HG03460 (cell line): Measurements from ENCODE around the gene RNASE2.
"Not testable (repeated sequence)": the region's sequence is repeated elsewhere in the genome, so short reads cannot be mapped to it uniquely, and the experiment has no call there.

ENCODE experiments used
- ATAC-seq: cut with Tn5 transposase; IDR thresholded peaks from one replicate; pipeline ENCODE4 v1.9.1; 2021; ENCODE audit not compliant: unreplicated experiment

Gene RNASE2

DNA sequence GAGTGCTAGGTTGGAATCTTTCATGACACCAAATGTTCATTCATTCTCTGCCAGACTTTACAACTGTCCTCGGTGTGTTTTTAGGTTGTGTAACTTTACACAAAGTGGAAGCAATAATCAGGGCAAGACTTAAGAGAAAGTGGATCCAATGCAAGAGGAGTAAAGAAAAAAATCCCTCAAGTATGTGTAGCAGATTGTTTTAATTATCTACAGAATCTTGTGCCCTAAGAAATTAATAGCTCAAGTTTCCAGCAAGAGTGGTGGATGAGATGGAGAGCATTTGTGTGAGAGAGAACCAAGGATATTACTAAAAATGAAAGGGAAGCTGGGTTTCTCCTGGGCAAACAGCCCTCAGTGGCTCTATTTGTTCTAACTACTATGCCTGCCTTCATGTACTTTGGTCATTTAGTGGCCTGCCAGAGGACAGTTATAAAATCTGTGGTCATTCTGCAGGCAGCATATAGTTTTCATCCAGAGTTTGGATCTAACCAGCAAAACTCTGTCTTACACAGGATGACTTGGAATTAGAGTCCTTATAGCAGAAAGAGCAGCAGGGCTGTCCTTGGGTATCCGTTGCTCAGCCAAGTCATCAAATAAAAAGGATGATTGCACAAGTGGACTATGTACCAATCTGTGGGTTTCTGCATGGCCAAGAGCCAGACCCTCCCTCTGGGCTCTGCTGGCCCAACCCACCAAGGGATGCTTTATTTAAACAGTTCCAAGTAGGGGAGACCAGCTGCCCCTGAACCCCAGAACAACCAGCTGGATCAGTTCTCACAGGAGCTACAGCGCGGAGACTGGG lies at the start of gene RNASE2:
Gene RNASE2 (plus strand): TSS at position 752 of the 802 bp plus-strand sequence. CDS start 285 bp downstream, outside the sequence.
- ATAC-seq, result not testable (repeated sequence)

DNA sequence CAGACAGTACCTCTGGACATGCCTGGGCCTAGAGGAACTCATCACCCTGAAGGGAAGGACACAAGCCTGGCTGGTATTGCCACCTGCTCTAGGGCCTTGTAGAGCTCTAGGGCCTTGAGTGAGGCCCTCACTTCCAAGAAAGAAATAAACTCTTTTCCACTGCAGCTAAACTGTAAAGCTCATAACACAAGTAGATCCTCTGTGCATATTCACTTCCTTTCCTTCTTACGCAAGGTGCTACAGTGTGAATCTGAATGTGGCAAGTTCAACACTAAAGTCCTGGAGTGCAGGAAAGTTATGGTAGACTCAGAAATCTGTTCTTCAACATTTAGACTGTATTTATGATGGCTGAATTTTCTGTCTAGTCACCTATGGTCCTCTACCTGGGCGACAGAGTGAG lies 49.6 kb upstream of the RNASE2 start:
- no peak for ATAC-seq

DNA sequence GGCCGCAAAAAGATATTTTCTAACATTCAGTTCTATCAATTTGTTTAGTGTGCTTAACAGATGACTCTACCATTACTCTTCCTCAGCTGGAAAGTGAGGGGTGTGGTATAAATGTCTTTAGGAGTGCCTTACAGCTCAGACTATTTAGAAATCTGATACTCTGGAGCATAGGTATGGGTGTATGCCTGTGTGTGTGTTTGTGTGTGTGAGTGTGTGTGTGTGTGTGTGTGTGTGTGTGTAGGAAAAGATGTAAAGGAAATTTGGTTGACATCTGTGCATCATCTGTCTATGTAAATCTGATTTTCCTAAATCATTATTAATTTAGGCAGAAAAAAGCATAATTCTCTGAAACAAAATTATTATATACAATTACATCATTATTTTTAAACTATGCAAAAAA lies 48.1 kb upstream of the RNASE2 start:
- ATAC-seq, result no peak

DNA sequence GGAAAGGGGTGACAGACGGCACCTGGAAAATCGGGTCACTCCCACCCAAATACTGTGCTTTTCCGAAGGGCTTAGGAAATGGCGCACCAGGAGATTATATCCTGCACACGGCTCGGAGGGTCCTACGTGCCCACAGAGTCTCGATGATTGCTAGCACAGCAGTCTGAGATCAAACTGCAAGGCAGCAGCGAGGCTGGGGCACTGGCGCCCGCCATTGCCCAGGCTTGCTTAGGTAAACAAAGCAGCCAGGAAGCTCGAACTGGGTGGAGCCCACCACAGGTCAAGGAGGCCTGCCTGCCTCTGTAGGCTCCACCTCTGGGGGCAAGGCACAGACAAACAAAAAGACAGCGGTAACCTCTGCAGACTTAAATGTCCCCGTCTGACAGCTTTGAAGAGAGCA lies 44.5 kb upstream of the RNASE2 start:
- ATAC-seq, result not testable (repeated sequence)

DNA sequence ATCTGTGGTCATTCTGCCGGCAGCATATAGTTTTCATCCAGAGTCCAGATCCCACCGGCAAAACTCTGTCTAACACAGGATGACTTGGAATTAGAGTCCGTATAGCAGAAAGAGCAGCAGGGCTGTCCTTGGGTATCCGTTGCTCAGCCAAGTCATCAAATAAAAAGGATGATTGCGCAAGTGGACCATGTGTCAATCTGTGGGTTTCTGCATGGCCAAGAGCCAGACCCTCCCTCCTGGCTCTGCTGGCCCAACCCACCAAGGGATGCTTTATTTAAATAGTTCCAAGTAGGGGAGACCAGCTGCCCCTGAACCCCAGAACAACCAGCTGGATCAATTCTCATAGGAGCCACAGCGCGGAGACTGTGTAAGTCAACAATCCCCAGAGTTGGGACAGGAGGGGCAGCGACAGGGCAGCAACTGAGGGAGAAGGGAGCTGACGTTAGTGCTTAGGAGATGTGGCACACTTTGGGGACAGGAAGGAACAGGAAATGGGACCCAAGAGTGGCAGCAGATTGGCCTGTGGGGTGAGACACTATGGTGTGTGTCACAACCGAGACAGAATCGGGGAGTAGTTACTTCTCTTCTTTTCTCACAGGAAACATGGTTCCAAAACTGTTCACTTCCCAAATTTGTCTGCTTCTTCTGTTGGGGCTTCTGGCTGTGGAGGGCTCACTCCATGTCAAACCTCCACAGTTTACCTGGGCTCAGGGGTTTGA lies 36.1 kb upstream of the RNASE2 start:
- not testable (repeated sequence) for ATAC-seq

DNA sequence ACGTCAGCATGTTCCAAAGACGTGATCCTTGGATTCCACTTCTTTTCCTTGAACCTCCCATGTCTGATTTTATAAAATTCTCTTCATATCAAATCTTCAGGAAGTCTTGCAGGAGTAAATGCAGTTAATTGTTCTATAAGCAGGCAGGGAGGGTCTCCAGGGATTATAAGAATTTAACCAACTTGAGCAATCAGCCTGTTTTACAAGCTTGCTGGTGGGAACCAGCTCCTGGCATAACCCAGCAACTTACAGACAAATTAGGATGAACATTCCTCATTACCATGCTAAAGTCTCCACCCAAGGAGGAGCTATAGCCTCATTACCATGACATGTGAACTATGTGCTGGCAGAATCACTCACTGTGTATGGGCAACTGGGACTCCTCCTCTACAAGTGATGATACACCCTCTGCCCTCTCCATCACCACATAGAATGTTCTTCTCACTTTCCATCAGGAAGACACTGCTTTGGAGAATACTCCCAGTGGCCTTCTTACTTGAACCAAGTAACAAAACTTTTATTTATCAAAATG lies 31.5 kb upstream of the RNASE2 start:
- not testable (repeated sequence) for ATAC-seq

DNA sequence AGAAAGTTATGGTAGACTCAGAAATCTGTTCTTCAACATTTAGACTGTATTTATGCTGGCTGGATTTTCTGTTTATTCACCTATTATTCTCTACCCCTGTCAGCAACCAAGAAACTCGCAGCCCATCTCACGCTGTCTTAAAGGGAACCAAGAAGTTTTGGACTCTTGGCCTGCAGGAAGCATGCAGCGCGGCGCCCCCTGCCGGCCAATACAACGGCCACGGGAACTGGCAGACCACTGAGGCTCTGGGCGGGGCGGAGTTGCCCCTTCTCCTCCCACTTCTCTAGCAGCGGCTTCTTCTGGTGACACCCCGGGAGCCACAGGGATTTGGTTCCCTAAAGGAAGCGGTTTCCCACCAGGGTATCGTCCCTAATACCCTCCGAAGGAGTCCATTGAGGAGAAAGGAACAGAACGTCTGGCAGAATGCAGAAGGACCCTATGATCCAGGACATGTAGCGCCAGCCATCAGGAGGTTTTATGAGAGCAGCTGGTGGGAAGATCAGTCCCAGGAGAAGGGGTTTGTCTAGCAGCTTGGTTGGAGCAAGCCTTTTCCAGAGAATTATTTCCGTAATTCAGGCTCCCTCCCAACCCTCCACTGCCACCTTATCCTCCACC lies 21.0 kb upstream of the RNASE2 start:
- no peak for ATAC-seq

DNA sequence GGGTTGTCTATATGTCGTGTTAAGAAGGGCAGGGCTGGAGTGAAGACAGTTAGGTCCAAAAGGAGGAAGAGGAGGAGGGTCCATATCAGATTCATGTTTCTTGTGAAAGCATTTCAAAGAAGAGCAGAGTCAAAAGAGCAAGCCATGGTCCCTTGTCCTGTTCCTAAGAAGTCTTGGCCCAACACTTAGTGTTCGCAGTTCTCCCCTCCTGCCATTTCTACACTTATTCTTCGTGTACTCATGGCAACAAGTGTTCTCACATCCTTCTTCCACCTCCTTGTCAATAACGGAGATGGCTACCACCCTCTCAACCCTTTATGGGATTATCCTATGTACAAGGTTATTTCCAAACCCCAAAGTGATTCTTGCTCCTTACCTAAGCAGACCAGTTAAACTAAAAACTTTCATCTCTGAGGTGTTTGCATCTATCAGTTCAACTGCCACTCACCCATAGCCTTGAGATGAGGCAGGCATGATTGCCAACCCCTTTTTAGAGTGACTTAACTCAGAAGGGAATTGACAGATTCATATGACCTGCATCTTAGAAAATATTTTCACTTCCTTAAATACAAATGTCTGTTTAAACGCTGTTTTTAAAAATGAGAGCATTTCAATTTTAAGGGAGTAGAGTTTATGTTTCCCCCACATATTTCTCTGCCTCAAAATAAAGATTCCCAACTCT lies 19.8 kb upstream of the RNASE2 start:
- no peak for ATAC-seq

DNA sequence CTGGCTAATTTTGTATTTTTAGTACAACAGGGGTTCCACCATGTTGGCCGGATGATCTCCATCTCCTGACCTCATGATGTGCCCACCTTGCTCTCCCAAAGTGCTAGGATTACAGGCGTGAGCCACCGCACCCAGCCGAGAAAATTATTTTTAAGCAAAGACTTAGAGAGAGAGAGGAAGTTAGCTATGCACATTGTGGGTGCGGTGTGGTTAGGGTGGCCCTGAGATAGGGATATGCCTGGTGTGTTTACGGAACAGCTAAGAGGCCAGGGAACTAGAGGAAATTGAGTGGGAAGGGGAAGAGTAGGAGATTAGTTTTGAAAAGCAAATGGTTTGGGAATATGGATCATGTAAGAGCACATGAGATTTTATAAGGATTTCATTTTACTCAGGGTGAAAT lies 10.1 kb upstream of the RNASE2 start:
- not testable (repeated sequence) for ATAC-seq

DNA sequence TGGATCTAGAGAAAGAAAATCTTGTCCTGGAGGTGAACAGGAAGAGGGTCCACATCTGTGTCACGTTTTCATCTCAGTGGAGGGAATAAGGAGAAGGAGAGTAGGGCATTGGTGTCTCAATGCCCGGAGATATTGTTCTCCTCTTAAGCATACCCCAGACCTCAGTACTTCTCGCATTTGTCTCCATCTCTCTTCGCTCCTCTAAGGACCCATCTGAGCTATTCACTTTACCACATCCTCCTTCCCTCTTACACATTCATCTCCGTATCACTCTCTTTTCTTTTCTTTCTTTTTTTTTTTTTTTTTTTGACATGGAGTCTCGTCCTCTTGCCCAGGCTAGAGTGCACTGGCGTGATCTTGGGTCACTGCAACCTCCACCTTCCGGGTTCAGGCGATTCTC lies 8.6 kb upstream of the RNASE2 start:
- ATAC-seq, result not testable (repeated sequence)

DNA sequence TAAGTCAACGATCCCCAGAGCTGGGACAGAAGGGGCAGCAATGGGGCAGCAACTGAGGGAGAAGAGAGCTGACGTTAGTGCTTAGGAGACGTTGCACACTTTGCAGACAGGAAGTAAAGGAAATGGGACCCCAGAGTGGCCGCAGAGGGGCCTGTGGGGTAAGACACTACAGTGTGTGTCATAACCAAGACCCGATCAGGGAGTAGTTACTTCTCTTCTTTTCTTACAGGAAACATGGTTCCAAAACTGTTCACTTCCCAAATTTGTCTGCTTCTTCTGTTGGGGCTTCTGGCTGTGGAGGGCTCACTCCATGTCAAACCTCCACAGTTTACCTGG lies 219 bp downstream of the RNASE2 start:
- ATAC-seq, result not testable (repeated sequence)

DNA sequence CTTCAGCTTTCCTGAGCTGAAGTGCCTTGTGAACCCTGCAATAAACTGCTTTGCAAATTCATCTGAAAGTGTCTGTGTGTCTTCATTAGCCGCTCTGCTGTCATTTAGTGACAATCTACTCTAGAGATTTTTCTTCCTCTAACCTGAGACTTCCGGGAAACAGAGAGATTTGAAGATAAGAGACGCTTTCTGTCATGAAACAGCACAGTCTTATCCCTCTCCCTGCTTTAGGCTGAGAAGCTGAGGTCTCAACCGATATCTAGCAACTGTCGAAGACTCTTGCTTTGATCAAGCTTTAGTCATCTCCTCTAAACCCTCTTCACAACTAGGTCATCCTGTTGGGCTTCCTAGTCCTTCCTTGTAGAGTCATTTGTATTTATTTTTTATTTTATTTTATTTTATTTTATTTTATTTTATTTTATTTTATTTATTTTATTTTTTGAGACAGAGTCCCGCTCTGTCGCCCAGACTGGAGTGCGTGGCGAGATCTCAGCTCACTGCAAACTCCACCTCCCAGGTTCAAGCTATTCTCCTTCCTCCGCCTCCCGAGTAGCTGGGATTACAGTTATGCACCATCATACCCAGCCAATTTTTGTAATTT lies 1.2 kb downstream of the RNASE2 start:
- ATAC-seq, result no peak

DNA sequence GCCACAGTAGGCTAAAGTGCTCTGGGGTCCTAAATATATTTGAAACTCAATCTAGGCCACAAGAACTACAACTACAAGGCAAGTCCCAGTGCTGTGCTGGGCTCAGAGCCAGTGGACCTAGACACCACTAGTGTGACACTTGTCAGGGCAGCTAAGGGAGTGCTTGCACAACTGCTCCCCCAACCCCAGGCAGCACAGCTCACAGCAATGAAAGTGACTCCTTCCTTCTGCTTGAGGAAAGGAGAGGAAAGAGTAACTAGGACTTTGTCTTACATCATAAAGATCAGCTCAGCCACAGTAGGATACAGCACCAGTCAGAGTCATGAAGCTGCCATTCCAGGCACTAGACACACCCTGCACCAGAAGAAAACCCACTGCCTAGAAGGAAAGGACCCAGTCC lies 3.7 kb downstream of the RNASE2 start:
- not testable (repeated sequence) for ATAC-seq

DNA sequence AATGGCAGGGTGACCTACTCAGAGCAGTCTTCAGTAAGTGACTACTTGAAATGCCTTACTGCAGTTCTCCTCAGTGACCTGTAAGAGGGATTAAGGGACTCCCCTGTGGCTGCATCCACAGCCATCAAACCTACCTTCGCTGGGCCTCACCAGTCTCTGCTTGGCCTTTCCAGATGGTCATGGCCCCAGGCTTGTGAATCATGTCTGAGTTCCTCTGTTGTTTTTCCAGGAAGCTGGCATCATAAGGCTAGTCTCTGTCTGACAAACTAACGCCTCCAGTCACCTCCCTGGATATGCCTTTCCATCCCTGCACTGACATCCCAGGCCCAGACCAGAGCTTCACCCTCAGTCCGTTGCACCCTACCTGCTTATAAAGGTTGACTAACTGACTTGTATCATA lies 14.0 kb downstream of the RNASE2 start:
- ATAC-seq, result no peak

DNA sequence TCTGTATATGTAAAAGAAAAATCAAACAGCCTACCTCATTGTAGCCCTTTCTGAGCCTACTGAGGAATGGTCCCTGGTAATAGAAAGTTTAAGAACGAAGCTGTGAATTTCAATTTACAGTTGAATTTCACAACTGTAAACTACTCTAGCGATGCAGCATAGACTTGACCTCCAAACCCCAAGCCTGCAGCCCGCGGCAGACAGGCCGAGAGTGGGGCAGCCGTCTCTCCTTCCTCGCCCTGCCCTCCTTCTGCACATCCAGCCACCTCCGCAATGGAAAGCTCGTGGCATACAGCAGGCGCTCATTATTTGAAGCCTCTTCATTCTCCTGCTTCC lies 15.3 kb downstream of the RNASE2 start:
- no peak for ATAC-seq

DNA sequence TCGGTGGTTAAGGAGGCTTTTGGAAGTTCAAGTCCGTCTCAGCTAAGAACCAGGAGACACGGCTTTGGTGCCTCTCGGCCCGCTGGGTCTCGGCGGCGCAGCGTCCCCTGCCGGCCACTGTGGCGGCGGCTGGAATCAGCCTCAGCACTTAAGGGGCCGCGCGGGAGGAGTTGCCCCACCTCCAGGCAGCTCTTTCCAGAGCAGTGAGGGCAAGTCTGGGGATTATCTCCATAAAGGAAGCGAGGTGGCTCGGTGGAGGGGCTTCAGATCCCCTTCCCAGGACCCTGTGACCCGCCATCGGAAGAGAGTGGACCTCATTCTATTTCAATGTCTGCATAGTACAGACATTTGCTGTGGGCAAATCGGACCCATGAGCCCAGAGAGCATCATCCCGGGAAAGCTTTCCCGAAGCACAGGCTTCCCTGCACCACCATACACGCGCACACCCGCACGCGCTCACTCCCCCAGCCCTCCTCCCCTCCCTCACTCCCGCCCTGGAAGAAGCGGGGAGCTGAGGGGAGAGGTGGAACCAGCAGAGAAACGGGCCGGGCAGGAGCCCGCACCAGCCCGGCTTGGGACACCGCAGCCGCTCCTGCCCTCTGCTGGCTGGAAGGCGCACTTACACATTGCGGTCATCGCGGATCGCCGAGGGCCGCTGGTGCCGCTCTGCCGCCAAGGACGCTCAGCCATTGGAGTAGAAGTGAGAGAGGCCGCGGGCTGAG lies 15.9 kb downstream of the RNASE2 start:
- ATAC-seq, result peak; percentile 89

DNA sequence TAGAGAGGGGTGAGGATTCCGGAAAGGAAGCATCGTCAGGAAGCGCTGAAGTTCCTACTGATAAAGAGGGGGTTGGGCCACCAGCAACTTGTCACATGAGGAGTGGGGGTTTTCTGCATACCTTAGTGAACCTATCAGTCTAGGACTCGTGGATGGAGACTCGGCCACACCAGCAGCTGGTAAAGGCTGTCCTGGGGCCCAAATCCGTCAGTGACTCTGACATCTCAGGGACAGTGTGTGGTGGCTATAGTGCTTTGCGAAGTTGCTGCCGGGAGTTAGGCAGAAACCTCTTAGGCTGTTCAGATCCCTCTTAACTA lies 16.4 kb downstream of the RNASE2 start:
- peak; percentile 9 for ATAC-seq

DNA sequence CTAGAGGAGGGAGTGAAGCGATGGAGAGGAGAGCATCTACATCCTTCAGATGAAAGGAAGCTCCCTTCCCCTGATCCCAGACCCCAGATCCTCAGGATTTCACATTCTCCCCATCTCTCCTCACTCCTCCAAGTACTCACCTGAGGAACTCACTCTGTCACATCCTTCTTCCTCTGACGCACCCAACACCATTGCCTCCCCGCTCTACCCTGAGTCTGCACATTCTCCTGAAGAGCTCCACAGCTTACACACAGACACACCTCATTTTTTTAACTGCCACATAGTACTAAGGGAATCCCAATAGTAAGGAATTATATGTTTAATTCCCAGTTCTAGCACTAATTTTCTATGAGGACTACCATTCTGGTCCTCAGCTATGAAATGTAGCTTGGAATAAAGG lies 18.2 kb downstream of the RNASE2 start:
- ATAC-seq, result no peak

DNA sequence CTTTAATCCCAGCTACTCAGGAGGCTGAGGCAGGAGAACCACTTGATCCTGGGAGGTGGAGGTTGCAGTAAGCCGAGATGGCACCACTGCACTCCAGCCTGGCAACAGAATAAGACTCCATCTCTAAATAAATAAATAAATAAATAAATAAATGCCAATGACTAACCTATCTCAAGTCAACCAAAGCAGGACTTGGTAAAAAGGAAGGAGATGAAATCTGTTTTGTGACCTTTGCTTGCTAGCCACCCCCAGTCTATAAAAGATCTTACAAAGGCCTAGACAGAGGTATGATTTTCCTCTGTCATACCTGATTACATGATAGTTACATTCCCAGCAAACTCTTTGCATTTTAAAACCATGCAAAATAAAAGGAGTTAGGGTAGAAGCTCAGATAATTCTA lies 21.0 kb downstream of the RNASE2 start:
- no peak for ATAC-seq

DNA sequence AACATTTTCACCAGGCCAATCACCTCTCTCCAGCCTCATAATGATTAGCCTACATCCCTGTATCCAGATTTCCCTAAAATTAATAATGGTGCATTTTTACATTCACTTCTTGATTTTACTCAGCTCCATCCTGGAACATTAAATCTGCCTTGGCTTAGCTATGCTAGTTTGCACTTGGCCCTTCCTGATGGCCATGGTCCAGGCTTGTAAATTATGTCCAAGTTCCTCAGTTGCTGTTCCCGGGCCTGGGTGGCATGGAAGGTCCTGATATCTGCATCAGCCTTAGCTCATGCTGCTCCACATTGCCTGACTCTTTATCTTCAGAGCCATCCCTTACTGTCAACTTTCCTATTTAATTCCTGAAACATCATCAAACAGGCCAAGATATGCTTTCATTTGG lies 23.4 kb downstream of the RNASE2 start:
- no peak for ATAC-seq
